Measurements from ENCODE around the gene SLC41A3.

Gene SLC41A3

DNA sequence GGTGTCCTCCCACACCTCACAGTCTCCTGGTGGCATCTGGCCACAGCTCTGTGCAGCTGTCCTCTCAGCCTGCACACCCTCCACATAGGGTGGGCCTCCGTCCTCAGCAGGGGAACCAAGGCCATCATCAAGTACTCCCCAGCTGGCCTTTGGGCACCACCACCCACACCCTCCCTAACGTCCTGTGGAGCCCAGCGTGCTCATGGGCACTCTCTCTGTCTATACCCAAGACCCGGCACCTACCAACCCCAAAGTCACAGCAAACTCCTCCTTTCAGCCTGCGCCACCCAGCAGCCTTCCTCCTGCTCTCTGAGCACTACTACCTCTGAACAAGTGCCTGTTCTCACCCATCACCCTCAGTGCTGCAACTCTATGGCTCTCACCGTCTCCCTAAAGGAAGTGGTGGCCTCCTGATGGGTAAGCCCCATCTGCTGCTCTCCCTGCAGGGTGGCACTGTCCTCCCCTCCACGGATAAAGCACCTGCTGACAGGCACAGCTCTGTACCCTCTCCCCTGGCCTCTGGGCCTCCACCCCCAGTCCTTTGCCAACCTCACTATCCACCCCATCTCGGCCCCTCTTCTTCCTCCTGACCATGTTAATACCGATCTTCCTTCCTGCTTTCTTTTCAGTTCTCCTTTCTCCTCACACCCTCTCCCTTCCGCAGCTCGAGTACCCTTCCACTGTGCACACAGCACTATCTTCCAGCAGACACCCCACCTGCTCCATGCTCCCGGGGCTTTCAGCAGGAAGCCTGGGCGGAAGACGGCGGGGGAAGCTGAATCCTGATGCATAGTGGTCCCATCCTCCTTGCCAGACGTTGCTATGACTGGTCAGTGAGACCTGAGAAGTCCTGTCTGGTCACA lies 31.5 kb downstream of the SLC41A3 start:
- in situ Hi-C loops (cut with MboI; ENCODE audit: low sequenced_read_pairs, unreplicated experiment): no loop called here
- no peak for DNase-seq (ENCODE audit: low spot score)

DNA sequence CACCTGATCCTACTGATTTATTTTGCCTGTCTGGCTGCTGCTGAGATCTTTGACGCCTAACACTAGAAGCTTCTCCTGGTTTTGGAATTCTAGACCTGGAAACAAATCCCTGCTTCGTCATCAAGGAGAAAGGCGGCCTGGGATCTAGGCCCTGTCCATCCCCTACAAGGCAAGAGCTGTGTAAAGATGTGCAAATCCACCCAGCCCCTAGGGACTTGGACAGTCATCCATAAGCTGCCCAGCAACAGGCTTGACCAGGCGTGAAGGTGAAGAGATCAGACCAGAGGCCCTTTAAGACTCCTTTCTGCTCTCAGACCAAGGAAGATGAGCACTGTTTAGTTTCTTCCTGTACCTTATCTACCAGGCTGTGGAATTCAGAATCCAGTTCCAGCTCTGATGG lies 32.2 kb downstream of the SLC41A3 start:
- in situ Hi-C loops (cut with MboI; ENCODE audit: low sequenced_read_pairs, unreplicated experiment): no loop called here
- no peak for DNase-seq (ENCODE audit: low spot score)
- no peak for TF ChIP-seq CTCF (IDR thresholded peaks at IDR 0.05; ENCODE audit: borderline replicate concordance, control extremely low read depth, extremely low read depth, insufficient read depth, missing control alignments)

More for the DNA sequence above, 31.5 kb downstream of the SLC41A3 start:
- TF ChIP-seq CTCF (IDR thresholded peaks at IDR 0.05; ENCODE audit: borderline replicate concordance, control extremely low read depth, extremely low read depth, insufficient read depth, missing control alignments): no peak

DNA sequence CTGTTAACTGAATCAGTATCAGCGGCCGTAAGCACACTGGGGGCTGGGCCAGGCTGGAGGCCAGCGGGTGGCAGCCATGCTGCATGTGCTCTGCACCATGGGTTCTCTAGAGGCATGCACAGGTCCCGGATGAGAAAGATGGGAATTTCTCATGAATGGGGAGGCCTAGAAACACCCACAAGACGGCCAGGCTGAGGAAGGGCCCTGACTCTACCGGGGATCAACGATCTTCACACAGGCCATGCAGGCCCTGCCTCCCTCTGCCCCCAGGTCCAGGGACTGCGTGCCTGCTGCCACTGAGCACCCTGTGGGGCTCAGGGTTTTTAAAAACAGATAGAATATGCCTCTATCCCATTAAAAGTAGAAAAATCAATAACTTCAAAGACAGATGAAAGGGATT lies 32.7 kb downstream of the SLC41A3 start:
- no peak for DNase-seq (ENCODE audit: low spot score)
- in situ Hi-C loops (cut with MboI; ENCODE audit: low sequenced_read_pairs, unreplicated experiment): no loop called here
- TF ChIP-seq CTCF (IDR thresholded peaks at IDR 0.05; ENCODE audit: borderline replicate concordance, control extremely low read depth, extremely low read depth, insufficient read depth, missing control alignments): peak; percentile 10

DNA sequence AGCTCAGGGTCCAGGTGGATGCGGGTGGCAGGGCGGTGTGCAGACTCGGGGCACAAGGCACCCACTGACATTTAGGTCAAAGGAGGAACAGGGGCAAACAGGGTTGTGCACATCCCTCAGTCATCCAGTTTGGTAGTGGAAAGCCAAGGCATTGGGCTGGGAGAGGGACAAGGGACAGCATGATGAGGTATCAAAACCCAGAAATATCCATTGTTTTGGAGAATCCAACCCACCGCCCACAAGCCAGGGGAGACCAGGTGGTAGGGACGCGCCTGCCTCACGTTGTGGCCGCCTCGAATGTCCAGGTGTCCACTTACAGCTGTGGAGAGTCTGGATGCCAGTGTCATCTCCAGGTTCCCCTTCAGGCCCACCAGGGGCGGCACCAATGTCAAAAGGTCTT lies 33.3 kb downstream of the SLC41A3 start:
- no peak for DNase-seq (ENCODE audit: low spot score)
- in situ Hi-C loops (cut with MboI; ENCODE audit: low sequenced_read_pairs, unreplicated experiment): no loop called here
- TF ChIP-seq CTCF (IDR thresholded peaks at IDR 0.05; ENCODE audit: borderline replicate concordance, control extremely low read depth, extremely low read depth, insufficient read depth, missing control alignments): no peak

DNA sequence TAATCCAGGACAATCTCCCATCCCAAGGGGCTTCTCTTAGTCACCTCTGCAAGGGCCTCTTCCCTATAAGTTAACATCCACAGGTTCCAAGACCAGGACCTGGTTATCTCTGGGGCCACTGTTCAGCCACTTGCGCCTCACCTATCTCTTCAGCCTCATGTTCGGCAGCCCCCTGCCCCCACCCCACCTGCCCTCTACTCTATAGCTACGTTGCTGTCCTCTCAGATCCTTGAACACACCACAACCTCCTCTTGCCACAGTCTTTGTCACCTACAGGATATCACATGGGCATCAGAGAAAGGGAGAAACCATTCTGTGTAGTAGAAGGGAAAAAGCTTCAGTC lies 33.9 kb downstream of the SLC41A3 start:
- TF ChIP-seq CTCF (IDR thresholded peaks at IDR 0.05; ENCODE audit: borderline replicate concordance, control extremely low read depth, extremely low read depth, insufficient read depth, missing control alignments): no peak
- in situ Hi-C loops (cut with MboI; ENCODE audit: low sequenced_read_pairs, unreplicated experiment): no loop called here

GRCh38 chr3:126049289-126050049 lies 34.5 kb downstream of the SLC41A3 start:
- DNase-seq (ENCODE audit: low spot score): no peak
- in situ Hi-C loops (cut with MboI; ENCODE audit: low sequenced_read_pairs, unreplicated experiment): no loop called here
- TF ChIP-seq CTCF (IDR thresholded peaks at IDR 0.05; ENCODE audit: borderline replicate concordance, control extremely low read depth, extremely low read depth, insufficient read depth, missing control alignments): no peak

More for the DNA sequence above, 33.9 kb downstream of the SLC41A3 start:
- no peak for DNase-seq (ENCODE audit: low spot score)

Data from GM13976 (cell line).